PC-9 (cell line): ENCODE data around the gene CNTNAP2. TPM values are rescaled to one million over a fixed set of nuclear protein-coding genes. Genes with fewer than 3 reads are reported as not detected.
A peak's percentile ranks its signal among the peaks of the same experiment; 100 is the strongest.

Source experiments
- BruUV-seq: library from RNA; stranded (reverse); fragments of 400-500 nt; replicated peaks from 2 replicates; lab custom pipeline; 2021; lab: Mats Ljungman, UMichigan
- CTCF ChIA-PET: fragments of 300-600 bp; sonication (Branson Sonifier 250); formaldehyde crosslinking; loops from one replicate; lab custom pipeline; 2022; ENCODE audit warnings: antibody characterized with exemption; lab: Charles Lee
- POLR2A ChIA-PET: fragments of 300-600 bp; sonication (Branson Sonifier 250); formaldehyde crosslinking; loops from one replicate; lab custom pipeline; 2022; ENCODE audit warnings: antibody characterized with exemption; ENCODE audit not compliant: unreplicated experiment; lab: Charles Lee
- DNase-seq, 2 experiments: peaks; one replicate each; pipeline versions ENCODE4 v3.0.0 to v3.0.0-alpha.2; 2015 to 2022; ENCODE audit warnings: mixed read lengths in 1 of 2
- H2AFZ ChIP-seq: fragments of 200-600 bp; sonication (generic); 2 replicates; pipeline ENCODE4 v1.8.1; 2017; ENCODE audit warnings: antibody characterized with exemption
- H3F3A ChIP-seq: fragments of 200-600 bp; sonication (generic); 2 replicates; pipeline ENCODE4 v1.8.1; 2017; ENCODE audit warnings: antibody characterized with exemption, mild to moderate bottlenecking, low read depth; ENCODE audit not compliant: insufficient read depth
- H3K27ac ChIP-seq: fragments of 200-600 bp; sonication (generic); 2 replicates; pipeline ENCODE4 v1.6.1; 2016; ENCODE audit warnings: mixed run types
- H3K27me3 ChIP-seq: fragments of 200-600 bp; sonication (generic); 2 replicates; pipeline ENCODE4 v1.6.1; 2016; ENCODE audit warnings: low read depth, mixed run types; ENCODE audit not compliant: insufficient read depth
- H3K36me3 ChIP-seq: fragments of 200-600 bp; sonication (generic); 2 replicates; pipeline ENCODE4 v1.6.1; 2016; ENCODE audit warnings: low read depth, mixed run types
- H3K4me1 ChIP-seq: fragments of 200-600 bp; sonication (generic); replicated peaks from 2 replicates; pipeline ENCODE4 v1.6.1; 2016; ENCODE audit warnings: mixed run types; ENCODE audit not compliant: insufficient read depth
- H3K4me2 ChIP-seq: fragments of 200-600 bp; sonication (generic); 2 replicates; pipeline ENCODE4 v1.6.1; 2017; ENCODE audit warnings: mixed run types
- H3K4me3 ChIP-seq: fragments of 200-600 bp; sonication (generic); 2 replicates; pipeline ENCODE4 v1.6.1; 2016; ENCODE audit warnings: mixed run types
- H3K79me2 ChIP-seq: fragments of 200-600 bp; sonication (generic); 2 replicates; pipeline ENCODE4 v1.6.1; 2017; ENCODE audit warnings: low read depth, mixed run types
- H3K9me2 ChIP-seq: fragments of 200-600 bp; sonication (generic); 2 replicates; pipeline ENCODE4 v1.8.1; 2017; ENCODE audit warnings: mild to moderate bottlenecking; ENCODE audit not compliant: insufficient read depth
- H3K9me3 ChIP-seq: fragments of 200-600 bp; sonication (generic); 2 replicates; pipeline ENCODE4 v1.8.1; 2016; ENCODE audit warnings: low read depth; ENCODE audit not compliant: insufficient read depth
- H4K20me1 ChIP-seq: fragments of 200-600 bp; sonication (generic); 2 replicates; pipeline ENCODE4 v1.8.1; 2017; ENCODE audit not compliant: insufficient read depth
- EZH2 ChIP-seq: fragments of 200-600 bp; sonication (generic); IDR thresholded peaks from 2 replicates; pipeline ENCODE4 v1.8.0; 2017; ENCODE audit warnings: antibody characterized with exemption, low read depth
- intact Hi-C: fragments of 100-400 bp; cut with micrococcal nuclease; formaldehyde crosslinking; loops from one replicate; pipeline ENCODE4 v1.10.0; 2022; ENCODE audit not compliant: unreplicated experiment
- total RNA-seq: library from RNA; stranded (reverse); gene quantifications from 2 replicates; pipeline ENCODE4 v1.2.3, GENCODE V29; 2021
- TF ChIP-seq, protein P1 (sequence below): fragments of 200-600 bp; sonication (generic); conservative IDR thresholded peaks from 2 replicates; pipeline ENCODE4 v1.6.1; 2017; ENCODE audit warnings: mixed run types, antibody characterized with exemption, mild to moderate bottlenecking, moderate library complexity

The CNTNAP2 gene
- total RNA-seq, 1 experiment from 2014 or later, result not detected

DNA sequence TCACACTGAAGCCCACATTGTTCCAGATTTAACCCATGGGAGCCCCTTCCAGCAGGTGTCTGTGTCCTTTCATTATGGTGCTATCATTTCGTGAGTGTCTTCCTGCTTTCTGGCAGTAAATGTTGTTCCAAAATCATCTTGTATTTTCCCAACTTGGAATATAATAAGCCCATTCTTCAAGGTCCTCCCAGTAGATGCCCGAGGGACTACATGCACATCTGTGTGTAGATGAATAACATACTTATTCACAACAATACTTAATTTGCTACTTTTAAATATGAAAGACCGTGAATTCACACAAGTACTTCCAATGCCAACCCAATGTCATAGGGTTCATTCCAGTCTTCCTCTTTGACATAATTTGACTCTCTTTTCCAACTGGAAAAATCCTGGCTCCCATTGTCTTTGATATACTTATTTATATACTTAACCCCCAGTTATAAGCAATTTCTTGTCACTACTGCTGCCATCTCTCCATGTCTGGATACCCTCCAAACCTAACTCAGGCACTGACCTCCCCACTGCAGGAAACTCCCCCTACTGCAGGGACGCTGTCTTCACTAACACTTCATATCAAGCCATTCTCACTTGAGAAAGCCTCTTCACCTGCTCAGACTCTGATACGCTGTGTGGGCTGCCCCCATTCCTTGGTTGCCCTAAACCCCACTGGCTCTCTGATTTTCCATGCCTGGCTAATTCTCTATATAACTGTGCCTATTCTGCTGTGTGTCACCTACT, 1119.2 kb downstream of the CNTNAP2 start:
- no peak for TF ChIP-seq EZH2
- TF ChIP-seq, protein P1, sequence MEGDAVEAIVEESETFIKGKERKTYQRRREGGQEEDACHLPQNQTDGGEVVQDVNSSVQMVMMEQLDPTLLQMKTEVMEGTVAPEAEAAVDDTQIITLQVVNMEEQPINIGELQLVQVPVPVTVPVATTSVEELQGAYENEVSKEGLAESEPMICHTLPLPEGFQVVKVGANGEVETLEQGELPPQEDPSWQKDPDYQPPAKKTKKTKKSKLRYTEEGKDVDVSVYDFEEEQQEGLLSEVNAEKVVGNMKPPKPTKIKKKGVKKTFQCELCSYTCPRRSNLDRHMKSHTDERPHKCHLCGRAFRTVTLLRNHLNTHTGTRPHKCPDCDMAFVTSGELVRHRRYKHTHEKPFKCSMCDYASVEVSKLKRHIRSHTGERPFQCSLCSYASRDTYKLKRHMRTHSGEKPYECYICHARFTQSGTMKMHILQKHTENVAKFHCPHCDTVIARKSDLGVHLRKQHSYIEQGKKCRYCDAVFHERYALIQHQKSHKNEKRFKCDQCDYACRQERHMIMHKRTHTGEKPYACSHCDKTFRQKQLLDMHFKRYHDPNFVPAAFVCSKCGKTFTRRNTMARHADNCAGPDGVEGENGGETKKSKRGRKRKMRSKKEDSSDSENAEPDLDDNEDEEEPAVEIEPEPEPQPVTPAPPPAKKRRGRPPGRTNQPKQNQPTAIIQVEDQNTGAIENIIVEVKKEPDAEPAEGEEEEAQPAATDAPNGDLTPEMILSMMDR, result no peak
- ChIA-PET CTCF (no interaction called here), POLR2A (no interaction called here)
- BruUV-seq, result no TSS peak
- H3K36me3 ChIP-seq, result no peaks in the 10 kb centered on the region
- no peaks in the 10 kb centered on the region for H4K20me1 ChIP-seq
- H3K9me2 ChIP-seq, result no peaks in the 10 kb centered on the region
- no peaks in the 10 kb centered on the region for H3F3A ChIP-seq
- H3K27ac ChIP-seq, result no peak overlapping the region
- no peaks in the 10 kb centered on the region for H3K79me2 ChIP-seq
- H3K4me1 ChIP-seq, result no peaks in the 10 kb centered on the region
- no peaks in the 10 kb centered on the region for H3K27me3 ChIP-seq
- H3K9me3 ChIP-seq, result no peaks in the 10 kb centered on the region
- intact Hi-C loops, result no loop called here
- H3K4me3 ChIP-seq, result no peak overlapping the region
- H2AFZ ChIP-seq, result no peak overlapping the region
- no peak for DNase-seq
- no peak overlapping the region for H3K4me2 ChIP-seq

- CTCF ChIA-PET, result no interaction called here
- no TSS peak for BruUV-seq
These were observed 1123.9 kb downstream of the CNTNAP2 start for GRCh38 chr7:147240468-147240867.

GRCh38 chr7:147245274-147245673, 1128.7 kb downstream of the CNTNAP2 start:
- Histone ChIP-seq H4K20me1 (no peaks in the 10 kb centered on the region), H3K4me1 (no peaks in the 10 kb centered on the region), H3K27me3 (no peaks in the 10 kb centered on the region), H3K79me2 (no peaks in the 10 kb centered on the region), H3F3A (no peaks in the 10 kb centered on the region), H3K36me3 (no peaks in the 10 kb centered on the region), H3K4me3 (no peak overlapping the region), H3K9me3 (no peaks in the 10 kb centered on the region), H3K4me2 (no peak overlapping the region), H3K9me2 (no peaks in the 10 kb centered on the region), H3K27ac (no peak overlapping the region), H2AFZ (no peak overlapping the region)
- intact Hi-C loops, result loop anchor here (2.0 to 10.0 kb wide), 2 partner anchors 840 to 1020 kb away; no protein-coding TSS in a partner anchor
- TF ChIP-seq, protein P1, result peak; percentile 86
- TF ChIP-seq EZH2, result no peak
- ChIA-PET POLR2A (no interaction called here), CTCF (no interaction called here)
- DNase-seq, result peak in 1 of 2 experiments; percentile 20
- no TSS peak for BruUV-seq

More at GRCh38 chr7:147240468-147240867, 1123.9 kb downstream of the CNTNAP2 start:
- no peaks in the 10 kb centered on the region for H3K79me2 ChIP-seq
- no peaks in the 10 kb centered on the region for H3F3A ChIP-seq
- no peak for TF ChIP-seq EZH2
- TF ChIP-seq, protein P1, result no peak
- DNase-seq, result no peak
- H3K4me3 ChIP-seq, result no peak overlapping the region
- H3K36me3 ChIP-seq, result no peaks in the 10 kb centered on the region
- intact Hi-C loops, result loop anchor here (10.0 kb wide), 1 partner anchor 1024 kb away; no protein-coding TSS in a partner anchor
- H3K27me3 ChIP-seq, result no peaks in the 10 kb centered on the region
- no peaks in the 10 kb centered on the region for H3K9me3 ChIP-seq
- POLR2A ChIA-PET, result no interaction called here
- H4K20me1 ChIP-seq, result no peaks in the 10 kb centered on the region
- H3K27ac ChIP-seq, result no peak overlapping the region
- H3K9me2 ChIP-seq, result no peaks in the 10 kb centered on the region
- H2AFZ ChIP-seq, result no peak overlapping the region
- no peaks in the 10 kb centered on the region for H3K4me1 ChIP-seq
- no peak overlapping the region for H3K4me2 ChIP-seq
